ENCODE data around the gene SH3BP2. TPM values are rescaled to one million over a fixed set of nuclear protein-coding genes. Genes with fewer than 3 reads are reported as not detected.

Gene SH3BP2
- total RNA-seq, 1 donor from 2014 or later, result 32.2 TPM

DNA sequence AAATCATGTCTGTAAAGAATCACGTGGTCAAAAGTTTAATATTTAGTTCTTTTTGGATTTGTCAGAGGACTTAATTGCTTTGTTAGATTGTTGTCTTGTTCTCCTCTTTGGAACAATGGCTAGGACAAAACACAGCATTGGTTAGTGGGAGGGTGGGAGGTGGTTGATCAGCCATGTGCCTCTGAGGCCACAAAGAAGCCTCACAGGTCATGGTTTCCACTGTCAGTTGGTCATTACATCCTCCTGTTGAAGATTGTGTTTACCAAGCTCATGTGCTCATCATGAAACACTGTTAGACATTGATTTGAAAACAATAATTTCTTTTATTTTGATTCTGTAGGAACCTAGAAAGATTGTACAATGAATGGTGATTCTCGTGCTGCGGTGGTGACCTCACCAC is 82.7 kb downstream of the SH3BP2 start:
- intact Hi-C loops (cut with DNase I), result no loop called here
- no peak for ATAC-seq
- DNase-seq (ENCODE audit: missing footprints), result no peak

DNA sequence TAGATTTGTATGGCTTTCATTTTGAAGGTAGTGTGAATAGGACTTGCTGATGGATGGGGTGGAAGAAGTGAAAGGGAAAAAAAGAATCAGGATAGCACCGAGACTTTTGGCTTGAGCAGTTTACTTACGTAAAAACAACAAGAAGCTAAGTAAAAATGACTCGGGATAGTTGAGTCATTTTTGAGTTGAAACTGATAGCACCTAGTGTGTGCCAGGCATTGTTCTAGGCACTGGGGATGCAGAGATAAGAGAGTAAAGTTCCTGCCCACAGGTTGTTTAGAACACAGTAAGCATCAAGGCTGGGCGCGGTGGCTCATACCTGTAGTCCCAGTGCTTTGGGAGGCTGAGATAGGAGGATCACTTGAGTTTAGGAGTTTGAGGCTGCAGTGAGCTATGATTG is 85.5 kb downstream of the SH3BP2 start:
- DNase-seq (ENCODE audit: missing footprints), result no peak
- intact Hi-C loops (cut with DNase I), result no loop called here
- no peak for ATAC-seq

DNA sequence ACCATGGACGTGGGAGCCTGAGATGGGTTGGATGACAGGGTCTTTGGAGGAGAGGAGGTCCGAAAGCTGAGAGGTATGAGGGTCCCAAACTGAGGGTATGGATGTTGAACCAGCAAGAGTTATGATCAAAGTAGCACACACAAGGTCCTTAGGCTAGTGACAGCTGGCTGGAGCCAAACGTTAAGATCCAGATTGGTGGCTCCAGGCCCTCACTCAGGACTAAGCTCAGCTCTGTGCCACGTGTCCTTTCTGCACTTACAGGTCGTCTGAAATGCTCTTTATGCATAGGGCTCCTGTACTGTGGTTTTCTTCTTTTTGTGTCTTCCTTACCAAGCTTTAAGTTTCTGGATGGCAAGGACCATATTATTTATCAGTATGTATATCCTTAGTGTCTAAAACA is 86.1 kb downstream of the SH3BP2 start:
- ATAC-seq (peak; percentile 28), DNase-seq (ENCODE audit: missing footprints) (no peak)
- intact Hi-C loops (cut with DNase I), result no loop called here

DNA sequence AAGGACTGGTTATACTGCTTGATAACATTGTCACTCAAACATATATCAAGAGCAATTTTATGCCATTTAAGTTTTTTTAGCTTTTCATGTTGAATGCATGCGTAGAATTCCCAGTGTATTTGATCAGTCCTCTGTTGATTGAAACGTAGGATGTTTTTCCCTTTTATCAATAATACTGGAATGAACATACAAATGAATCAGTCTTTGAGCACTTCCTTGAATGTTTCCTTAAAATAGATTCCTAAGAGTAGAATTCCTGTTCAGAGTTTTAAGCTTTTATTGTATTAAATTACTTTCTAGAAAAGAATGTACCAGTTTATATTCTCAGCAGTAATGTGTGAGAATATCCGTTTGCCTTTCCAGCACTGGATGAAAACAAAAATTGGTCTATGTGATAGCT is 88.5 kb downstream of the SH3BP2 start:
- DNase-seq (ENCODE audit: missing footprints) (no peak), ATAC-seq (no peak)
- intact Hi-C loops (cut with DNase I), result no loop called here

DNA sequence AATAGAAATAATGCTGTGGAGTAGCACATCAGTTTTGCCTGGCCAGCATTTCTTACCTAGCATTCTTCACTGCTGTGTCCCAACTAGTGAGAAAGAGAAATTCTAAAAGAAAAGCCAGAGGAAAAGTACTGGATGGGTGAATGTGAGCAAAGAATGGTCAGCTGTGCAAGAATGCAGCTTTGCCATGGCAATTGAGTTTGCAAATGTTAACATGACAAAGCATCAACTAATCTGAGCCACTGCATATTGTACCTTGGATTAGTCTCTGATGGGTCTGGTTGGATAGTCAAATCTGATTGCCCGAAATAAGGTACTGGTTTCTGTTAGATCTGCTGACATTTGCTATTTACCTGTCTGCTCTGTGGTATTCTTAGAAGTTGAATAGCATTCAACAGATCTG is 89.5 kb downstream of the SH3BP2 start:
- intact Hi-C loops (cut with DNase I), result no loop called here
- DNase-seq (ENCODE audit: missing footprints), result no peak
- no peak for ATAC-seq

DNA sequence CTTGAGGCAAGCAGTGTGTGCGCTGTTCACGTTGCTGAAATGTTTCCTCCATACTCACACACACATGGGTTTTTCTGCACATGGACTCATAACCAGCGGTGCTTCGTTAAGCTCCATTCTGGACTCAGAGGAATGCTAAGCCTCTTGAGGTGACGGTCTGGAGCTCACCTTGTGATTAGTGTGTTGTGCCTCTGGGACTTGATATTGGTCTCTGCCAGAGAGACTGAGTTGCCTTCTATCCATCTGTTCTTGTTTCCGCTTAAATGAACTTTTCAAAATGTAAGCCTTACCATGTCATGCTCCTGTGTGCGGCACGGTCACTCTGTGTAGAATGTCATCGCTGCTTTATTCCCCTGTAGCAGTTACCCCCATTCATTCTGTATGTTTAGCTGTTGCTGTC is 93.3 kb downstream of the SH3BP2 start:
- DNase-seq (ENCODE audit: missing footprints) (no peak), ATAC-seq (peak; percentile 32)
- intact Hi-C loops (cut with DNase I), result loop anchor here (5.0 kb wide), 1 partner anchor 34 kb away; no protein-coding TSS in a partner anchor

DNA sequence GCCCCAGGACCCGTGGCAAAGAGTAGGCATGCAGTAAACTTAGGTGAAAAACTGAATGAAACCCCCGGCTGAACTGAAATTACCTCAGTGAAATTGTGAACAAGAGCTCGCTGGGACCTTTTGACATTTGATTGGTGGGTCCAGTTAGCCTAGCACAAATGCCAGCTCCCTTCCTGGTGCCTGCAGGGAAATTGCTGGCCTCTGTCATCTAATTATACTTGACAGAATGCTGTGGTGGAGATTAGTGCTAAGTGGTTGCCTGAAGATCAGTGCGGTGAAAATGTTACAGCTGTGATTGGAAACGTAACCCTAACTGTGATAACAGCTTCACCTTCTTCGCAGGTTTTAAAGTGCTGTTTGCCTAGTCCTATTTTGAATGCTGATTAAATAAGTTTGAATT is 93.7 kb downstream of the SH3BP2 start:
- intact Hi-C loops (cut with DNase I), result loop anchor here (5.0 kb wide), 1 partner anchor 34 kb away; no protein-coding TSS in a partner anchor
- no peak for DNase-seq (ENCODE audit: missing footprints)
- ATAC-seq, result peak; percentile 90

DNA sequence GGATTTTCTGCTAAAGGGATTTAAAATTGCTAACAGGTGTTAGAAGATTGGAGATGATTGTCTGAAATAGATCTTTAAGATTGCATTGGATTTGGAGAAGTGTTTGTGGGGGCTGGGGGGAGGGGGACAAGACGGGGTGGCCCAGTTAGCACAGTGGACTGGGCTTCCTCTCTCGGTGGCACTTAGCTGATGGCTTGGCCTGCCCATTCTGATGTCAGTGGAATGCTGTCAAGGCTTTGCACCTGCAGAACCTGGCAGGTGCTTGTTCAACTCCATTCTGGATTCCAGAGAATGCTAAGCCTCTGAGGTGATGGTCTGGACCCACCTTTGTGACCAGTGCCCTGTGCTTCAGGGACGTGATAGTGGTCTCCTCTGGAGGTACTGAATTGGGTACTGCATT is 94.5 kb downstream of the SH3BP2 start:
- intact Hi-C loops (cut with DNase I), result loop anchor here (5.0 kb wide), 1 partner anchor 35 kb away; no protein-coding TSS in a partner anchor
- ATAC-seq (no peak), DNase-seq (ENCODE audit: missing footprints) (no peak)

DNA sequence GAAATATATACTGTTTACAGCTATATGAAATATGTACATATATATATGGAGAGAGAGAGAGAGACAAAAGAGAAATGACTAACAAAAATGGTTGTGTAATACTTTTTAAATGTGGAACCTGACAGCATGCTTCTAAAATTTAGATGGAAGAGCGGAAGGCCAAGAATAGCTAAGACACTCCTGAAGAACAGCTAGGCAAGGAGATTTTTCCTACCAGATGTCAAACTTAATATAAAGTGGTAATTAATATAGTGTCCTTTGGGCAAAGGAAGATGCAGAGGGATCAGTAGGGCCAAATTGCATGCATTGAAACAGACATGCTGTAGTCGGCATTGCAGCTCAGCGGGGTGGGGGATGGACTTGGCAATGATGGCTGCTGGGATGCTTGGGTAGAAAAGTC is 96.0 kb downstream of the SH3BP2 start:
- ATAC-seq (no peak), DNase-seq (ENCODE audit: missing footprints) (no peak)
- intact Hi-C loops (cut with DNase I), result loop anchor here (5.0 kb wide), 1 partner anchor 37 kb away; no protein-coding TSS in a partner anchor

Other genes starting within 250 kb of the SH3BP2 start
- gene TNIP2, start 36.7 kb upstream of the SH3BP2 start, total RNA-seq, result 29.6 TPM
- 231 TPM for gene ADD1, start 50.8 kb downstream of the SH3BP2 start, total RNA-seq
- 18.3 TPM for gene NOP14, start 170.3 kb downstream of the SH3BP2 start, total RNA-seq
- 7.7 TPM for gene GRK4, start 170.5 kb downstream of the SH3BP2 start, total RNA-seq